ENCODE results near the gene SEC23B. TPM values are rescaled to one million over a fixed set of nuclear protein-coding genes. Genes with fewer than 3 reads are reported as not detected.

The SEC23B gene
- total RNA-seq, 1 donor from 2014 or later = 42.9 TPM

GRCh38 chr20:18588574-18588933, 80.8 kb downstream of the SEC23B start:
- no peak for DNase-seq

- no peak for DNase-seq
Measured at GRCh38 chr20:18589941-18590674, 82.4 kb downstream of the SEC23B start.

GRCh38 chr20:18596270-18596669, 88.5 kb downstream of the SEC23B start:
- DNase-seq = no peak

GRCh38 chr20:18609741-18610140, 102.0 kb downstream of the SEC23B start:
- DNase-seq = peak; percentile 21

Other genes starting within 250 kb of the SEC23B start
- gene ZNF133, start 219.4 kb upstream of the SEC23B start, total RNA-seq = 17.8 and 27.9 TPM in 2 replicates
- 0.34 and 0.70 TPM in 2 replicates for gene DZANK1, start 40.9 kb upstream of the SEC23B start, total RNA-seq
- 9.0 and 11.6 TPM in 2 replicates for gene POLR3F, start 40.5 kb upstream of the SEC23B start, total RNA-seq
- 14.5 and 14.7 TPM in 2 replicates for gene RBBP9, start 10.7 kb upstream of the SEC23B start, total RNA-seq
- gene SMIM26, start 59.5 kb downstream of the SEC23B start, total RNA-seq = 45.9 and 106 TPM in 2 replicates
- gene DTD1, start 80.1 kb downstream of the SEC23B start, total RNA-seq = 54.5 and 64.6 TPM in 2 replicates